NCI-H2029 (cell line): ENCODE data around the gene STXBP5.

Experiments
- DNase-seq: peaks from one replicate; lab custom pipeline; 2025; lab: John Stamatoyannopoulos, UW

The STXBP5 gene

DNA sequence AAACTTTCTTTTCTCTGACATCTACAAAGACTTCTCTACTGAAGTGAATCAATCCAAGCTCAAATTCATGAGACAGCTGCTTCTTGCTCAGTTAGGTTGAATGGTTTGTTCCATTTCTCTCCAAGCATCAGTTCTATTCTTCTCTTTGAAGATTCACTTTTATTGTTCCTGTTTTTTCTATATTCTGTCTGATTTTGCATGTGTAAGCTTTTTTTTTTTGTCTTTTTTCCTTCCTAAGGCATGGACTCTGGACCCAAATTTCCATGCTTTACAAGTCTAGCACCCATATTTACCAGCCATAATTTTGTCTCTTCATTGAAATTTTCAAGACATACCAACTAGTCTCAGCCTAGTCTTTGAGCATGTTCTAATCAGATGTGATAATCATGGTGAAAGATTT lies 25.9 kb upstream of the STXBP5 start:
- no peak for DNase-seq

DNA sequence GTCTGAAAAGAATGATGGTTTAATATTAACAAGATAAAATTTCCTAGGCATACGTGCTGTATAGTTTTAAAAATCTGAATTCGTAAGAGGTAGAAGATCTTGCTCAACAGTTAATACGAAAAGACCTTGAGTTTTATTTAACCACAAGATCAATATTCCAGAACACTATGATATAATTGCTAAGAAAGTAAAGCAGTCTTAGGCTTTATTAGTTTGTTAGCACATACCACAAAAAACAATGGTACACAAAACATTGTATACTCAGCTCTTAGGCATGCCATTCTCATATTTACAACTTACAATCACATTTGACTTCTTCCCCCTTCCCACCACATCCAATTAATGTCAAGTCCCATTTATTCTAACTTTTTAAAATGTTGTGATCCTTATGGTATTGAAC lies 24.4 kb upstream of the STXBP5 start:
- no peak for DNase-seq

DNA sequence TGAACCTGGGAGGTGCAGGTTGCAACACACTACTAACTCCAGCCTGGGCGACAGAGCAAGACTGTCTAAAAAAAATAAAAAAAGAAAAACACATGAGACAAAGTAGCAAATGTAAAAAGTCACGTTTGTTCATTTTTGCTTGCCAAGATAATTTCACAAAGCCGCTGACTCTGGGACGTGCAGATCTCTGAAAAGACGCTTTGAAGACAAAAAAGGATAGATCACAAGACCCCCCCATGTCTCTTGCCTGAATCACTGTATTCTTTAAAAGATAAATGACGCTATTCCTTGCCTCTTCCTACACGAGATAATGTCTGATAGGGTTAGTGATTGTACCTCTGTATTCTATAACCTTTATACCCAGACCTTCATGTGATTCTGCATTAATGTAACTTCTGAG lies 23.3 kb upstream of the STXBP5 start:
- DNase-seq: no peak

DNA sequence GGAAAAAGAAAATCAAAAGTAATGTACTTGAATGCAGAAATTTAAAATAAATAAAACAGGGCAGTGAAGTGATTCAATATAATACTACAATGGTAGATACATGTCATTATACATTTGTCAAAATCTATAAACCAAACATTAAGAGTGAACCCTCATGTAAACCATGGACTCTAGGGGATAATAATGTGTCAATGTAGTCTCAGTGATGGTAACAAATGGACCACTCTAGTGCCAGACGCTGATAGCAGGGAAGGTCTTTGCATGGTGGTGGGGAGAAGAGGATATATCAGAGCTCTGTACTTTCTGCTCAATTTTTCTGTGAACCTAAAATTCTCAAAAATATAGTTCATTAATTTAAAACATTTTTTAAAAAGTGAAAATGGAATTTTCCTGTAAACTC lies 19.8 kb upstream of the STXBP5 start:
- DNase-seq: no peak

DNA sequence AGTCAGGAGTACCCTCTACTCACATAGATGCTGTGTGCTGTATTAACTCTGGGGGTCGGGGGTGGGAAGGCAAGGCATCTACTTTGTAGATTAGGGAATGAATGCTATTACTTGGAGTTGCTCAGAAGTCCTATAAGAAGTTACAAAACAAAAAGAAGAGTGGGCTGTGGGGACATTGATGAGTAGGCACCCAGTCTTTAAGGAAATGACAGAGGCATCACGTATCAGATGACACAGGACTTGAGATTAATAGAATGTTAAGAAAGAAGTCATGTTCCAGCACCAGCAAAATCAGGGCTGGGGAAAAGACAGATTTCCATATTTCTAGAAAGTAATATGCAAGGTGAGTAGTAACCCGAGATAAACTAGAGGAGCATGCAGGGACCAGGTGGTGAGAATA lies 19.0 kb upstream of the STXBP5 start:
- no peak for DNase-seq

DNA sequence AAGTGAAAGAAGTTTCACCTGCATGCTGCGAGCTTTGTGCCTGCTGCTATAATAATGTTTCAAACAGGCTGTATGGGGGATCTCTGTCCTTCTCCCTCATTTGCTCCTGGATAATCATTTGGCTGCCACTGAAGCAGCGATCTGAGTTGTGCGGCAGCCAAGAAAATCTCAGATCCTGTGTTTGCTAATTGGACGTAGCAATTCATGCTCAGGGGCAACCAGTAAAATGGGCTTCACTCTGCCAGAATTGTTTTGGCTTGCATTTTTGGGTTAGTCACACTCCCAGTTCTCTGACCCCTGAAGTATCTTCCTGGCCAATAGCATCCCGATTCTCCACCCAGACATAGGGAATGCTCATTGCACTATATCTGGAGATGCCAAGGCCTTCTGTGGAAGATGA lies 13.7 kb upstream of the STXBP5 start:
- no peak for DNase-seq

DNA sequence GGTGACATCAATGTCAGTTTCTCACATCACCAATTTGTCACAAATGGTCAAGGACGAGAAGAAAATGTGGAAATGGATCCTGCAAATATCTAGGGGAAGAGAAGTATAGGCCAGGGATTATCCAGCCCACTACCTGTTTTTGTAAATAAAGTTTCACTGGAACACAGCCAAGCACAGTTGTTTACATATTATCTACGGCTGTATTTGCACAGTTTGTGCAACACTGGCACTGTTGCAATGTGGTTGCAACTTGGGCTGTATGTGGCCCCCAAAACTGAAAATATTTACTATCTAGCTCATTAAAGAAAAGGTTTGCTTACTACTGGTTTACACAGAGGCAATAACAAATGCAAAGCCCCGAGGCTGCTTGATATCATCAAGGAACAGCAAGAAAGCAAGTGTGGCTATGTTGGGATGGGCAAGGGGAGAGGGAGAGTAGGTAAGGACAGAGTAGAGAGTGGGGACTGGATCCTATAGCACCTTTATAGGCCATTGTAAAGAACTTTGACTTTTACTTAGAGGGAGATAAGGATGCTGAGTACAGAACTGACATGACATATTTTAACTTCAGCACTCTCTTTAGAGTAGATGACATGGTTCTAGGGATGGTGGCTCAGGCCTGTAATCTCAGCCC lies 11.8 kb upstream of the STXBP5 start:
- no peak for DNase-seq

DNA sequence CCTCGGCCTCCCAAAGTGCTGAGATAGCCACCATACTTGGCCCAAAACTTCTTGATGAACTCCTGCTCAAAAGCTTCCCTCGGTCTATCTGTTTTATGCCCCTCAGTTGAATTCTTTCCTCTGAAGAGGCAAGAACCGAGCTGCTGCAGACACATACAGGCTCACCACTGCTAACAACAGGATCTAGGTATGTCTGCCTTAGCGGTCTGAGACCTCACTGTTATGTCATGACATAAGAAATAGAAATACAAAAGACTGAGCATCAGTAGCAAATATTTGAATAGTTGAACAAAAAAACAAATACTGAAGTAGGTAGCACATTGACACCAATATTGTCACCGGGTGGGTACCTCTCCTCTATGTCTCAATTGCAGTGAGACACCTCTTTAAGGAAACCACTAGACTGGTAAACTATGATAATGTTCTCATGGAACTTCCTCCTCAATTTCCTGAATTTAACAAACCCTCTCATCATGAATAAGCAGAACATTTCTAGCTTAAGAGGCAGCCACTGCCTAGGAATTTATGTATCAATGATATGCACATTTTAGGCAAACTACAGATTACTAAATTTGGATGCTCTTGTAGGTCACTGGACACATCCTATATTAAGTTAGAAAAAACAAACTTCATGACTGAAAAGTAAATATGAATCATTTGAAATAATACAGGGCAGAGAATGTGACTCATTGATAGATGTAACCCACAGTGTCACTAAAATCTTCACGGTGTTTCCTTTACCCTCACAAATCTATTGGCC lies 9.4 kb upstream of the STXBP5 start:
- no peak for DNase-seq

DNA sequence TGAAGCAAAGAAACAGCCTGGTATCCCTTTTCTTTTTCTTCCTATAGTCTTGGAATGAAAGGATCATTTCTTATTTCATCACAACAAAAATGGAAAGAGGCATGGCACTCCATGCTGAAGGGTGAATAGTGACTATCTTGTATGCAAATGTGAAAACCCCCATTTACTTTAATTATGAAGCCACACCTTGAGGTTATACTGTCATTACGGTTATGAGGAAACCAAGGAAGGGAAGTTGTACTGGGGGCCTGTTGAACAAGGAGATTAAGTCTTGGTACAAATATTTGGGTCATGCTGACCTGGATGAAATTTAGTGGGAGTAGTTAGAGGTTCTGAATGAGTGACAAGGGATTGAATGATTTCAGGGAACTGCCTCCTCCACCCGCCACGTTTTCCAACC lies 8.7 kb upstream of the STXBP5 start:
- no peak for DNase-seq

DNA sequence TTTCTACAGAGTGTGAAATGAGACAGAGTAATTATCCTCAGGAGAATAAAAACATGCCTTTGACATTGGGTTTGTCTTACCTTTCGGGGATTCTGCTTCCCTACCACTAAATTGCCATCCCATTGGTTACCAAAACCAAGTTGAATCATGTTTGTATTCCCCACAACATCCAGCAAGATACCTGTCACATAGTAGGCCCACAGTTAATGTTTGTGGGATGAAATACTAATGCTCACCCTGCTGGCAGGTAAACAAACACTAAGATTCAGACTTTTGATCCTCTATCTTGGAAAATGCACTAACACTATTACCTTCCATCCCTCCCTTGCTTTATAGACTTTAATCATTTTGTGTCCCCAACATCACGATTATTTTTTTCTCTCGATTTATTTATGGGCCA lies 8.2 kb upstream of the STXBP5 start:
- DNase-seq: no peak

DNA sequence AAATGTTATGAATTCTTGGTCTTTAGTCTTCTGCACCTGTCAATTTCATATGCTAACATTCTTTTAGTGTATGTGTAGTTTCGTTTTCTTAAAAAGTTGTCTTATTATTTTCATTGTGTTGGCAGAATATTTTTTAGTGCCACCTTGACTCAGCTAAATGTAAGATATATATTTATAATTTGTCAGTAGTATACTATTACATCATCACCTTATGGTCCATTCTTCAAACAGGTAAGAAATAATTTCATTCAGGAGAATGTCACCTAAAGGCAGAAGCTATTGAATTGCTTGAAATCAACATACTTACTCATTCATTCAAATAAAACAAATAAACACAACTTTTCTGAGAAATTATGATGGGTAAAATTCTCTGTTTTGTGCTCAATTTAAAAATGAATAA lies 3.5 kb upstream of the STXBP5 start:
- no peak for DNase-seq

DNA sequence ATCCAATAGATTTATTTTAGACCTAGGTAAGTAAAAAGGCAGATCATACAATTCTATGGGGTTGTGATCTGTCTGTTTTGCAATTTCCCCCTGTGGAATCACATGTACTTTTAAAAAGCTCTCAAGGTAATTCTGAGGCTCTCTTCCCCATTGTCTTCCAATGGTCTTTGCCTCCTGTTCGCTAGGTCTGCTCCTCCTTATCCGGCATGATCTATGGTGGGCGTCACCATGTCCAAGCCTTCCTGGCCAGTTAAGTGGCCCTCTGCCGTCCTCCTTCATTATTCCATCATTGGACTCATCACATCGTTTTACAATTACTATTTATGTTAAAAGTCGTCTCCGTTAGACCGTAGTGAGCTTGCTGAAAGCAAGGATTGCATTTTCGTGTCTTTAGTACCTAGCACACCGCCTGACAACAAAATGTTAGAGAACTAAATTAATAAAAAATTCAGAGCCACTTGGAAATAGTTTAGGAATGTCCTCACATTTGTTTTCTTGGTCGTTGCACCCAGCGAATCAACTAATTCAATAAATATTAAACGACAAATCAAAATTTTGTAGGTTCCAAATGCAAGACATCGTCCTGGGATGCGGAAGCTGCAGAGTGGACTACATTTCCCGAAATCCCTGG lies 2.2 kb upstream of the STXBP5 start:
- peak; percentile 12 for DNase-seq

DNA sequence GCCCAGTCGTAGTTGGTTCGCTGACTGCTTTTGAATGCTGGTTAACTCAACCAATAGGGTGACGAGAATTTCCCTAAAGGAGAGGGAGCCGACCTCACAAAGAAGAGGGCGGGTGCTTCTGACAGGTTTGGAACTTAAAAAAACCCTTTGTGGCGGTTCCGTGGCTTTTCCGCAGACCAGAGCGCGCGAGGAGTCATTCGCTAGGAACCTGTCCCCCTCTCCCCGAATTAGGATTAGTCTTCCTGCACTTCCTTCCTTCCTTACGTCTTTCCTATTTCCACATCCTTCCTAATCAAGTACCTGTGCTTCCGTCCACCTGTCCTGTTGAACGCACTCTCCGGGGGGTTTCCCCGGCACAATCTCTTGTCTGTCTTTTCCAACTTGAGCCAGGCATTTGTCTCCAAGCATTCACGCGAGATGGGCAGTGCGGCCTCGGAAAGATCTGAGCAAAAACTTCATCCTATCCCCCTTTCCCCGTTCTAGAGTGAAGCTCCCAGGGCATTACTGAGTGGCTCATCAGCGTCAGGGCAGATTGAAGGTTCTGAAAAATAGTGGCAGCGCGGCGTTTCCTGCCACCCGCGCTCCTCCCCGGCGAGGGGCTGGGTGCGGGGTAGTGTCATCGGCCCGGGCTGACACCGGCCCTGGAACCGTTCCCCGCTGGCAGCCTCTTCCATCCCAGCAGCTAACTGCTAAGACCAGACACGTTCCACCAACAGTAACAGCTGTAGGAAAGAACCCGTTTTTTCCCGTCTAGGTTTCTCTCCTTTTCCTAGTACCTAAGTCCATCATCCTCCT lies 1.5 kb upstream of the STXBP5 start:
- DNase-seq: peak; percentile 86

DNA sequence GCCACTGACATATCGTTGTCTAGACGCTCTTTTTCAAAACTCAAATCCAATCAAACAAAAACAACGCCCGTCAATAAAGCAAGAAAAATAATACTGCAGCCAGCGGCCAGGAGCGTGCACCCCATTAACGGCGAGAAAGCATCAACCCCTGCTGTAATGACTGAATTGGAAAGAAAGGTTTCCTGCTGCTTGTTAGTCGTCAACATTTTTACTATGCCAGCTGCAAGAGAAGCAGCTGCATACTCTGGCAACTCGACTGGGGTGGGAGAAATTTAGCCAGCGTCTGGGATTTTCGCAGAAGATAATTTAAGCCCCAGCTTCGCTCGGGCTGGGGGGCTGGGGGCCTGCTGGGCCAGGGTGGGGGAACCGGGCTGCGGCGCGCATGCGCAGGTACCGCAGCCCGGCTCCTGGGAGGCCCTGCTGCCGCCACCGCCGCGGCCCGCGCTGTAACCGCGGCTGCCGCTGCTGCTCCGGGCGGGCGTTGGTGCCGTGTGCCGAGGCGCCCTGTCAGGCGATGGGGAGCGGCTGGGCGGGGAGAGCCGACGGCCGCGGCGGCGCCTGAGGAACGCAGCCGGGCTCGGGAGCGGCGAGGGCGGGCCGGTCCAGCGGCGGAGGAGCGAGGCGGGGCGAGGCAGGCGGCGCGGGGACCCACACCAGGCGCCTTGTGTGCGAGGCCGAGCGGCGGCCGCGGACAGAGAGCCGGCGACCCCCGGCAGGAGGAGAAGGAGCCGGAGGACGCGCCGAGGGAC lies 732 bp upstream of the STXBP5 start:
- DNase-seq: peak; percentile 25

DNA sequence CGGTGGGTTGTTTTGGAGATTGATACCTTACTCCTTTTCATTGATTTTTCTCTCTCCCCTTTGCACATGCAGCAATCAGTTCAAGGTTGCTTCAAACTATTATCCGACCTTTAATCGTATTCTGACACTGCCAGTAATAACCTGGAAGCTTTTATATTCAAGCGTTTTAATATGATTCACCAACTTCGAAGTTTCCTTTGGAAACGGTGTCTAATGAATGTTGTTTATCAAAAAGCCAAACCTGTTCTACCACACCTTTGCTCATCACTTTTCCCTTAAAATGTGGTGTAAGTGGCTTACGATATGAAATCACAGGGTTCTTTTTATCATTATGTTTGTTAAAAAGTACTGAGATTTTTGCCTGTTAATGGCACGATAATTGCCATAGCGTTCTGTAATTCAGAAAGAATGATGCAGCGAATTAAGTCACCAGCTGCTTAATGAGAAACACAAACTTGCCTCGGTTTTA lies 660 bp downstream of the STXBP5 start:
- no peak for DNase-seq

DNA sequence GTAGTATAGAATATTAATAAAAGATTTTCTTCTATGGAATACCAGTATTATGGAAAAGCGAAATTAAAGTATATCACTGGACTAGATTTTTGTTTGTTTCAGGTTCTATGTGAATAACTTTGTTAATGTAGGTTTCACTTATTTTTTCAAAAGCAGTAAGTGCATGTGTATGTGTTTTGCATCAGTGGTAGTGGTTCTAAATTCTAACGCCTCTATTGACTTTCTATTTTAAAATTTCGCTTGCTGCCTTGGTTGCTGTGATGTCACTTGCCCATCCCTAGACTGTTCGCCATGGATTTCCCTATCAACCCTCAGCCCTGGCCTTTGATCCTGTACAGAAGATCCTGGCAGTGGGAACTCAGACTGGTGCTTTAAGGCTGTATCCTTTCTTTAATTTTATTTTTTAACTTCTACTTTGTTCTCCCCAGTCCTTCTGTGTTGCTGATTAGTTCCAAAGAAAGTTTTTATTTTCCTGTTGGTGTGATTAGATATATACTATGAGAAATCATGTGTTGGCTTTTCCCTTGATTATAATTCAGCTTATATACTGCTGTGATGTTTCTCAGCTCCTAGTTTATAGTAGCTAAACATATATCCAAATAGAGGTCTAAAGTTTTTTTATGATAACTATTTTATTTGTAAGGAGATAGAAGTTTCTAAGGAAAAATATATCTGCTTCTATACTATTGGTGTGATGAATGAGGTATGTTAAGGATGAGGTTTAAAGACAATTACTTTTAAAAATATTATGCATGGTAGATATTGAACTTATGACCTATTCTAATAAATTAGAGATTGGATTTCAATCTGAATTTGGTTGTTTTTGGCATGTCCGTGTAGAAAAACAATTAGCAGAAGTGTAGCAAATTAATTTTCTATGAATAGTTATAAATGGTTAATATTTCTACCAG lies 1.7 kb downstream of the STXBP5 start:
- no peak for DNase-seq

DNA sequence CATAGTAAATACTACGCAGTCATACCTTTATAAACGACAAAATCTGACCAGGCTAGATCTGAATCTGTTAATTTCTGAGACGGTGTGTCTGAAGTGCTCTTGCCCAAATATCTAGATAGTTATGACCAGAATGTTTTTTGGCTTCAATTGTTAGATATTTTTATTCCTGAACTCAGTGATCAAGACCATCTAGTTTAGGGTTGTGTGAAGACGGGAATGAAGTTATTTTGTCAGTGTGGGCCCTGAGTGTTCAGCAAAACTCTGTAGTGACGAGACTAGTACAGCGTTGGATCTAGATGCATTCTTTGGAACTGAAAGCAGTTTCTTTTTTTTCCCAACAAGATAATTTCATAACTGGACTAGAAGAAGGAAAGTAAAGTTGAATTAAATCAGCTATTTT lies 3.1 kb downstream of the STXBP5 start:
- DNase-seq: no peak

DNA sequence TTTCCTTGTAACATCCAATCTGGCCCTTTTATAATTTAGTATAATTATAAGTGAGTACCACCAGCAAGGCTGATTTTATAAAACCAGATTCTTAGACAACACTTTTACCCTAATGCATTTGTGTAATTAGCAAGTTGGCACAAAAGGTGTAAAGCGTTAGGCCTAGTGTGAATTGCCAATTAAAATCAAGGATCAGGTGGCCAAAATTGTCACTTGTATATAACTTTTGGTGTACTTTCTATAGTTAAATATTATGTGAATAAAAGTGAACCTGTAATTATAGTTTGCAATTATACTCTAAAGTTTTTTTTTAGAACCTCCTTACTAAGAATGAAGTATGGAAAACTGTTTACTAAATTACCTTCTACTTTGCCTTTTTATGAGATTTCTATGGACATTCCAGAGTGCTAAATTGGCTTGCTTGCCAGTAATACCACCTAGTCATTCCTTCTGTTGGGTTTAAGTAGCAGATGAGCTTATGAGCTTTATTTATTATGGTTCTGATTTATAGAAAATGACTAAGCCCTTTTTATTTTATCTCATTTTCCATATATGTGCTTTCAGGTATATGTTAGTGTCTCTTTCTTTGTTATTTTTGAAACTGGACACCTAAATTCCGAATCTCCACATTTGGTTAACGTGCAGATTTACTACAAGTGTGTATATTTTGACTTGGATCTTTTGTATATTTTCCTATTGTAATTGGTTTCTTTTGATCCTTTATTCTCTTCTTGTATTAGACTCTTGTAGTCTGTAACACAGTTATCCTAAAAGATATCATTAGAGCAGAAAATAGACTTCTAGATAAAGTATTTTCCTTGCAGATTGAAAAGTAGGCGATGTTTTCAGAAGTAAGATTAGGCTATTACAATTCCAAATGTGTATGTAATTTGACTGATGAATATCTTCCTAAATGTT lies 3.9 kb downstream of the STXBP5 start:
- no peak for DNase-seq

DNA sequence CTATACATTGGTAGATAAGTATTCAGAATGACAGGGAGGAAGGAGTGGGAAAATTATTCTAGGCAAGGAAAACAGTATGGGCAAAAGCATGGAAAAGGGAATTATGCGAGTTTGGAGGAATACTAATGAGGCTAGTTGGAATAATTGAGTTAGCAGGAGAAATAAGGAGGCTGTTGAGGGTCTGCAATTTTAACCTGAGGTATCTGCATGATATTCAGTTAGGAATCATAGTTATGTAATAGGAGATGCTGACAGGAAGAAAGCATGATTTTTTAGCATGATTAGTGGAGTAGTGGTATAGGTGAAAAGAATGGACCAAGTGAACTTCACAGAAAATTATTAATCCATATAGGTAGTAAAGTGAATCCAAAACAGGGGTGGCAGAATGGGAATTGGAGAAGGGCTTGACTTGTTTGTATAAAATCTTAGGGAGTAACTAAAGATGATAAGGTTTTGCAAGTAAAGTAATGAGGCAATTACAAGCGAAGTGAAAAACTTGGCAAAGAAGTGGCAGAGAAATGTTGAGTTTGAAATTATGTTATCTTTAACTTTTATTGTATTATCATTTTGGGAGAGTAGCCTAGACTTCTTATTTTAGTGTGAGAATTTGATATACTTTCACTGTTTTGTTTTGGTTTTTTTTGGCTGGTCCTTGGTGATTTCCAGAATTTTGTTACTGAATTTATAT lies 5.7 kb downstream of the STXBP5 start:
- DNase-seq: no peak
